Bronchial epithelial cell (primary cell): ENCODE measurements around the gene TTYH2. TPM values are rescaled to one million over a fixed set of nuclear protein-coding genes. Genes with fewer than 3 reads are reported as not detected.

ENCODE experiments used
- DNase-seq: peaks from one replicate; pipeline ENCODE4 v3.0.0-alpha.2; 2010; ENCODE audit warnings: low read depth
- FAIRE-seq: peaks from 2 replicates; lab custom pipeline; 2011; peaks lifted over from hg19 to GRCh38; lab: Jason Lieb, UNC
- H3K27me3 ChIP-seq: 2 replicates; pipeline ENCODE4 v1.5.1; 2011; ENCODE audit warnings: low read length; ENCODE audit not compliant: control insufficient read depth, insufficient read depth
- H3K36me3 ChIP-seq: 2 replicates; pipeline ENCODE4 v1.5.1; 2011; ENCODE audit warnings: low read length; ENCODE audit not compliant: control insufficient read depth, insufficient read depth
- H3K4me3 ChIP-seq: 2 replicates; pipeline ENCODE4 v1.5.1; 2011; ENCODE audit warnings: mild to moderate bottlenecking, low read depth, low read length, control low read depth
- total RNA-seq: library from RNA; depleted of rRNA; stranded (reverse); fragments of >200 nt; gene quantifications from 2 replicates; pipeline ENCODE4 v1.2.1, GENCODE V29; 2014
- TF ChIP-seq, protein P1 (sequence below): IDR thresholded peaks from 2 replicates; pipeline ENCODE4 v1.5.1; 2011; ENCODE audit warnings: mild to moderate bottlenecking, moderate library complexity, low read length, control low read depth, inconsistent platforms; ENCODE audit not compliant: insufficient read depth, severe bottlenecking

Gene TTYH2
- total RNA-seq, 1 donor from 2014 or later, result 2.4 TPM

GRCh38 chr17:74245145-74245831 is 31.9 kb downstream of the TTYH2 start:
- FAIRE-seq, result no peak
- no peaks in the 10 kb centered on the region for H3K36me3 ChIP-seq
- TF ChIP-seq, protein P1, sequence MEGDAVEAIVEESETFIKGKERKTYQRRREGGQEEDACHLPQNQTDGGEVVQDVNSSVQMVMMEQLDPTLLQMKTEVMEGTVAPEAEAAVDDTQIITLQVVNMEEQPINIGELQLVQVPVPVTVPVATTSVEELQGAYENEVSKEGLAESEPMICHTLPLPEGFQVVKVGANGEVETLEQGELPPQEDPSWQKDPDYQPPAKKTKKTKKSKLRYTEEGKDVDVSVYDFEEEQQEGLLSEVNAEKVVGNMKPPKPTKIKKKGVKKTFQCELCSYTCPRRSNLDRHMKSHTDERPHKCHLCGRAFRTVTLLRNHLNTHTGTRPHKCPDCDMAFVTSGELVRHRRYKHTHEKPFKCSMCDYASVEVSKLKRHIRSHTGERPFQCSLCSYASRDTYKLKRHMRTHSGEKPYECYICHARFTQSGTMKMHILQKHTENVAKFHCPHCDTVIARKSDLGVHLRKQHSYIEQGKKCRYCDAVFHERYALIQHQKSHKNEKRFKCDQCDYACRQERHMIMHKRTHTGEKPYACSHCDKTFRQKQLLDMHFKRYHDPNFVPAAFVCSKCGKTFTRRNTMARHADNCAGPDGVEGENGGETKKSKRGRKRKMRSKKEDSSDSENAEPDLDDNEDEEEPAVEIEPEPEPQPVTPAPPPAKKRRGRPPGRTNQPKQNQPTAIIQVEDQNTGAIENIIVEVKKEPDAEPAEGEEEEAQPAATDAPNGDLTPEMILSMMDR, result no peak
- peaks cover 4% of the 10 kb centered on the region for H3K27me3 ChIP-seq
- no peak for DNase-seq
- H3K4me3 ChIP-seq, result no peak overlapping the region

- Histone ChIP-seq H3K36me3 (no peaks in the 10 kb centered on the region), H3K4me3 (no peak overlapping the region), H3K27me3 (peaks cover 4% of the 10 kb centered on the region)
- FAIRE-seq (no peak), DNase-seq (no peak)
- TF ChIP-seq, protein P1, result no peak
These were observed 32.5 kb downstream of the TTYH2 start for GRCh38 chr17:74245871-74246270.

GRCh38 chr17:74249590-74250270 is 36.4 kb downstream of the TTYH2 start:
- TF ChIP-seq, protein P1, result no peak
- peaks cover 2% of the 10 kb centered on the region for H3K27me3 ChIP-seq
- no peaks in the 10 kb centered on the region for H3K36me3 ChIP-seq
- no peak for FAIRE-seq
- H3K4me3 ChIP-seq, result no peak overlapping the region
- DNase-seq, result no peak

DNA sequence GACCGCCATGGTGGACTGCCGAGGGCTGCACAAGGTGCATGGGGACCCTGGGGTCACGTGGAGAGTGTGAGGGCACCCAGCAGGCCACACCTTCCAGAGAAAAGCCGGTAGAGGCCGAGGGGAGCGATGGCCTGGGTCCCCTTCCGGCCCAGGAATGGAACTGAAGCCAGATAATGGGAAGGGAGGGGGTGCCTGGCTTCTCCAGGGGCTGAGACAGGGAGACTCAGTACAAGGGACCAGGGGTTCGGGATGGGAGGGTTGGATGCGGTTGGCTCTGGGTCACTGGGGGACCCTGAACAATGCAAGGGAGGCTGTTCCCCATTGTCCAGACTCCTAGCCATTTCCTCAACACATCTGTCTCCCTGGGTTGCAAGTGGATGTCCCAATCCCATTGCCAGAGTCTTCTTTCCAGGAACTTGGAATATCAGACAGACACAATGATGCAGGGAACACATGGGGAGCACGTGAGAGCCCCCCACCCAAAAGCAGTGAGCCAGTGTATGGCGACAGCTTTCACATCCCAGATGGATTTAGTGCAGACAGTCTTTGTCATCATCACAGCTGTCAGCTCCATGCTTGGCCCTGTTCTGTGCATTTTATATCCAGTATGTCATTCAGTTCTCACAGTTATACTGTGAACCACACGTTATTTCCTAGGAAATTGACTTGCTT is 37.1 kb downstream of the TTYH2 start:
- FAIRE-seq (no peak), DNase-seq (no peak)
- H3K4me3 ChIP-seq, result no peak overlapping the region
- H3K27me3 ChIP-seq, result peaks cover 2% of the 10 kb centered on the region
- H3K36me3 ChIP-seq, result no peaks in the 10 kb centered on the region
- TF ChIP-seq, protein P1, result no peak

DNA sequence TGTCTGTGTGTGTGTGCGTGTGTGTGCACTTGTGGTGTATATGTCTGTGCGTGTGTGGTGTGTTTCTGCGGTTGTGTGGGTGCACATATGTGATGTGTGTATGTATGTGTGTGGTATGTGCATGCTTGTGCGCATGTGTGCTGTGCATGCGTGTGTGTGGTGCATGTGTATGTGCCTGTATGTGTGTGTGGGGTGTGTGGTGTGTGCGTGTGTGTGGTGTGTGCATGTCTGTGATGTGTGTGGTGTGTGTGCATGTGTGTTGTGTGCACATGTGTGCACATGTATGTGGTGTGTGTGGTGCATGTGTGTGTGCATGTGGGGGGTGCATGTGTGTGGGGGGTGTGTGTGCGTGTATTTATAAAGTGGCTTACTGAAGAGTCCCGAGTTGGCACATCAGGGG is 37.7 kb downstream of the TTYH2 start:
- Histone ChIP-seq H3K27me3 (peaks cover under 1% of the 10 kb centered on the region), H3K36me3 (no peaks in the 10 kb centered on the region), H3K4me3 (no peak overlapping the region)
- TF ChIP-seq, protein P1, result no peak
- FAIRE-seq (peak; percentile 88), DNase-seq (no peak)
